GM23338 (cell line): ENCODE results near the gene DSCAML1.

Experiments
- CTCF ChIP-seq, 2 experiments: fragments of 200-600 bp in 1 of 2; sonication (generic) in 1 of 2; conservative IDR thresholded peaks; 2 replicates each; pipeline versions ENCODE4 v1.5.1 to v1.6.1; 2016 to 2017; ENCODE audit warnings: antibody characterized with exemption in 2 of 2, low read depth in 2 of 2, mild to moderate bottlenecking in 2 of 2, moderate library complexity in 1 of 2
- EZH2 ChIP-seq: fragments of 200-600 bp; sonication (generic); IDR thresholded peaks from one replicate; pipeline ENCODE4 v1.8.0; 2017; ENCODE audit warnings: antibody characterized with exemption, mild to moderate bottlenecking, low read depth; ENCODE audit not compliant: unreplicated experiment
- JUNB ChIP-seq: IDR thresholded peaks from one replicate; pipeline ENCODE4 v1.6.1; 2016; ENCODE audit warnings: antibody characterized with exemption; ENCODE audit not compliant: unreplicated experiment
- POLR2AphosphoS5 ChIP-seq: IDR thresholded peaks from 2 replicates; pipeline ENCODE4 v1.6.1; 2016; ENCODE audit warnings: antibody characterized with exemption, low read depth

GRCh38 chr11:117562136-117562535 lies 234.9 kb downstream of the DSCAML1 start:
- TF ChIP-seq CTCF (conservative IDR thresholded peaks at IDR 0.05; ENCODE audit: low read depth in 2 of 2): no peak
- no peak for TF ChIP-seq POLR2AphosphoS5
- no peak for TF ChIP-seq EZH2
- TF ChIP-seq JUNB: no peak
